Lower lobe of right lung (tissue), 2 donors: ENCODE measurements around the gene FBN2. TPM values are rescaled to one million over a fixed set of nuclear protein-coding genes. Genes with fewer than 3 reads are reported as not detected.
A peak's percentile ranks its signal among the peaks of the same experiment; 100 is the strongest.

ENCODE experiments used
- ATAC-seq, 2 donors: fragments of 200-7000 bp; cut with Tn5 transposase; one replicate each; pipeline ENCODE4 v1.9.1; 2020 to 2022; ENCODE audit warnings: mild to moderate bottlenecking in 2 of 2, moderate library complexity in 2 of 2
- DNase-seq: peaks from one replicate; pipeline ENCODE4 v3.0.0-alpha.2; 2020
- H3K27ac ChIP-seq: fragments of 200-600 bp; one replicate; pipeline ENCODE4 v1.8.0; 2022
- H3K27me3 ChIP-seq: fragments of 200-600 bp; one replicate; pipeline ENCODE4 v1.8.0; 2022; ENCODE audit warnings: low read depth
- H3K36me3 ChIP-seq: fragments of 200-600 bp; one replicate; pipeline ENCODE4 v1.8.0; 2022; ENCODE audit warnings: mild to moderate bottlenecking
- H3K4me1 ChIP-seq: fragments of 200-600 bp; one replicate; pipeline ENCODE4 v1.8.0; 2022
- H3K4me3 ChIP-seq: fragments of 200-600 bp; one replicate; pipeline ENCODE4 v1.8.0; 2022; ENCODE audit warnings: mild to moderate bottlenecking
- H3K9me3 ChIP-seq: fragments of 200-600 bp; one replicate; pipeline ENCODE4 v1.8.0; 2022
- intact Hi-C: fragments of 100-400 bp; cut with DNase I; formaldehyde crosslinking; loops from one replicate; pipeline ENCODE4 v1.11.0; 2022
- total RNA-seq: library from RNA; stranded (reverse); fragmentation: NEBNext Ultra II Directional; extraction: Animal tissue kit (Norgen Biotek cat#: 25700); gene quantifications from one replicate; pipeline ENCODE4 v1.2.1, GENCODE V29; 2021
- TF ChIP-seq, protein P1 (sequence below): fragments of 200-600 bp; IDR thresholded peaks from one replicate; pipeline ENCODE4 v1.8.0; 2022; ENCODE audit warnings: antibody characterized with exemption, mild to moderate bottlenecking
- donor health status: DM: no; HTN: yes; CAD: no; lungs with severe emphysema.

The FBN2 gene
- total RNA-seq, 1 donor from 2014 or later: 0.83 TPM

DNA sequence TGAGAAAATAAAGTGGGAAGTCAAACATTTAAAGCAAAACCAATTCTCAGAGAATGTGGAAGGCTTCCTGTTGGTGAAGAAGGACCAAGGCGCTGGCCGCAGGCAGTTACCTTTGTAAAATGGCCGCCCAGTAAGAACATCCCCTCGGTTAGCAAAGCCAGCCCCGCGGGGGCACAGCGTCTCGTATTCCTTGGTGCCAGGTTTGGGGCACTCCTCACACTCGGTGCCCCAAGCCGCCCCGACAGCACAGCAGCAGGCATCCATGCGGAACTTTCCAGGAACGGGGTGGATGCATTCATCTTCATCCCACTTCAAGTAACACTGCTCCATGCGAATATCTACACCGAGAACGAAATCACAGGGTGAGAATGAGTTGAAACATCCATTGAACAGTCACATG, 192.8 kb downstream of the FBN2 start:
- TF ChIP-seq, protein P1, sequence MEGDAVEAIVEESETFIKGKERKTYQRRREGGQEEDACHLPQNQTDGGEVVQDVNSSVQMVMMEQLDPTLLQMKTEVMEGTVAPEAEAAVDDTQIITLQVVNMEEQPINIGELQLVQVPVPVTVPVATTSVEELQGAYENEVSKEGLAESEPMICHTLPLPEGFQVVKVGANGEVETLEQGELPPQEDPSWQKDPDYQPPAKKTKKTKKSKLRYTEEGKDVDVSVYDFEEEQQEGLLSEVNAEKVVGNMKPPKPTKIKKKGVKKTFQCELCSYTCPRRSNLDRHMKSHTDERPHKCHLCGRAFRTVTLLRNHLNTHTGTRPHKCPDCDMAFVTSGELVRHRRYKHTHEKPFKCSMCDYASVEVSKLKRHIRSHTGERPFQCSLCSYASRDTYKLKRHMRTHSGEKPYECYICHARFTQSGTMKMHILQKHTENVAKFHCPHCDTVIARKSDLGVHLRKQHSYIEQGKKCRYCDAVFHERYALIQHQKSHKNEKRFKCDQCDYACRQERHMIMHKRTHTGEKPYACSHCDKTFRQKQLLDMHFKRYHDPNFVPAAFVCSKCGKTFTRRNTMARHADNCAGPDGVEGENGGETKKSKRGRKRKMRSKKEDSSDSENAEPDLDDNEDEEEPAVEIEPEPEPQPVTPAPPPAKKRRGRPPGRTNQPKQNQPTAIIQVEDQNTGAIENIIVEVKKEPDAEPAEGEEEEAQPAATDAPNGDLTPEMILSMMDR: no peak
- intact Hi-C loops: no loop called here
- no peaks in the 10 kb centered on the region for H3K36me3 ChIP-seq
- no peaks in the 10 kb centered on the region for H3K9me3 ChIP-seq
- no peaks in the 10 kb centered on the region for H3K4me1 ChIP-seq
- DNase-seq (no peak), ATAC-seq (no peak)
- H3K27me3 ChIP-seq: no peaks in the 10 kb centered on the region
- H3K4me3 ChIP-seq: no peak overlapping the region
- H3K27ac ChIP-seq: no peak overlapping the region

DNA sequence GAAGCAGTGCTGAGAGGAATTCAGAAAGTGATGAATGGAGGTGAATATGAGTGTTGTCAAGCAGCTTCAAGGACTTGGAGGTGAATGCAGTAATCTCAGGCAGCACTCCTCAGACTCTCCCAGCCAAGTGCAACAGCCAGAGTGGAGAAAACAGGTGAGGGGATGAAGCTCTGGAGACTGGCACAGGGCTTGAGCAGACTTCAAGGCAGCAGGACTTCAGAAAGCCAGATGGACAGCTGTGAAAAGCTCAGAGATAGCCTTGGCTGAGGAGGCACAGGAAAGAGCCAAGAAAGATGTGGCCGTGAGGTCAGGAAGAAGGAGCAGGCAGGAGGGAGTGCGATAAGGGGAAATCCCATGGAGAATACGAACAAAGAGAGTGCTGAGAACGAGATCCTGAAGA, 194.9 kb downstream of the FBN2 start:
- H3K4me3 ChIP-seq: no peak overlapping the region
- H3K9me3 ChIP-seq: no peaks in the 10 kb centered on the region
- no peak for DNase-seq
- ATAC-seq: no peak
- H3K27ac ChIP-seq: no peak overlapping the region
- H3K4me1 ChIP-seq: no peaks in the 10 kb centered on the region
- intact Hi-C loops: no loop called here
- no peaks in the 10 kb centered on the region for H3K27me3 ChIP-seq
- H3K36me3 ChIP-seq: no peaks in the 10 kb centered on the region
- TF ChIP-seq, protein P1: no peak

DNA sequence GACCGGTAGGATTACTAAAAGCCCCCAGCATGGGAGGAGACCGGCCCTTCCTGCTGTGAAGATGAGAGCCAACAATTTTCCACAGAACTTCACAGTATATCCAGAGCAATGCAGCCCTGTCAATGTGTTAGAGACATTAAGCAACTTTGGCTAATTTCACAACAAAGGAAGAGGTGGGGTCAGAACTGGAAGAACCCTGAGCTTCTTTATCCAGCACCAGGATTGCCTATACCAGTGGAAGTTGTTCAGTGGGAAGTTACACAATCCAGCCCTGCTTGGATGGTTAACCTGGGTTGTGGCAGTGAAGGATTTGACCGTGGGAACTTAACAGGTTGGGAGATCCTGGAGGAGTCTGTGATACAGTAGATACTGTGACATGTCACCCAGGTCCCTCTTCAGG, 197.0 kb downstream of the FBN2 start:
- intact Hi-C loops: no loop called here
- Histone ChIP-seq H3K4me3 (no peak overlapping the region), H3K36me3 (no peaks in the 10 kb centered on the region), H3K9me3 (no peaks in the 10 kb centered on the region), H3K27me3 (no peaks in the 10 kb centered on the region), H3K4me1 (no peaks in the 10 kb centered on the region), H3K27ac (no peak overlapping the region)
- ATAC-seq (peak; percentile 72 to 76), DNase-seq (no peak)
- TF ChIP-seq, protein P1: no peak

DNA sequence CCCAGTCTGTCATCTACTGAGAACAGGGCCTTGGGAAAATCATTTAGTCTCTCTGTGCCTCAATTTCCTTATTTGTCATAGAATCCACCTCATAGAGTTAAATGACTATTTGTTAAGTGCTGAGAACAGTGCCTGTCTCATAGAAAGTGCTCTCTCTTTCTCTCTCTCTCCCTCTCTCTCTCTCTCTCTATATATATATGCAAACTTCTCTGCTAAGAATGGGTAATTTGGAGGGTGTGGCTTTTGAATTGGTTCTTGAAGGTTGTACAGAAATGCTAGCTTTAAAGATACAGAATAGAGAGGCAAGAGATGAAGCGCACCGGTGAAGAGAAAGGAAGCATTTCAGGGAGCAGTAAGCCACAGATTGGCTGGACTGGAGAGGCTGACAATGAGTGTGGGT, 197.4 kb downstream of the FBN2 start:
- Histone ChIP-seq H3K4me3 (no peak overlapping the region), H3K36me3 (no peaks in the 10 kb centered on the region), H3K4me1 (no peaks in the 10 kb centered on the region), H3K27me3 (no peaks in the 10 kb centered on the region), H3K27ac (no peak overlapping the region), H3K9me3 (no peaks in the 10 kb centered on the region)
- intact Hi-C loops: no loop called here
- TF ChIP-seq, protein P1: no peak
- DNase-seq (no peak), ATAC-seq (no peak)

DNA sequence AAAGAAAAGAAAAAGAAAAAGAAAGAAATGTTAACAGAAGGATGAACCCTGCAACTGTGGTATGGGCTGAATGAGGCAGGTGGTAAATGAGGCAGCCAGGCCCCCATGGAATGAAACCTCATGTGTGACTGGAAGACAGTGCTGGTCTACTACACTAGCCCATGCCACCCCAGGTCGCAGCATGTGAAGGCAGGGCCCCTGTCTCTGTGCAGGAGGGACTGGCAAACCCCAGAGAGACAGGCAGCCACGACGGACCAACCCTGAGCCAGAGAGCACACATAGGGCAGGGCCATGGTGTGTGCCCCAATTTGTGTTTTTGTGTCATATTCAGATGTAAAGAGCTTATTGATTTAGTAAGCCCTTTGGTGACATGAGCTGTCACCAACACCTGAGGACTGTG, 198.5 kb downstream of the FBN2 start:
- Histone ChIP-seq H3K9me3 (no peaks in the 10 kb centered on the region), H3K27ac (no peak overlapping the region), H3K4me1 (no peaks in the 10 kb centered on the region), H3K4me3 (no peak overlapping the region), H3K36me3 (no peaks in the 10 kb centered on the region), H3K27me3 (no peaks in the 10 kb centered on the region)
- no peak for DNase-seq
- TF ChIP-seq, protein P1: no peak
- intact Hi-C loops: no loop called here
- ATAC-seq: no peak

DNA sequence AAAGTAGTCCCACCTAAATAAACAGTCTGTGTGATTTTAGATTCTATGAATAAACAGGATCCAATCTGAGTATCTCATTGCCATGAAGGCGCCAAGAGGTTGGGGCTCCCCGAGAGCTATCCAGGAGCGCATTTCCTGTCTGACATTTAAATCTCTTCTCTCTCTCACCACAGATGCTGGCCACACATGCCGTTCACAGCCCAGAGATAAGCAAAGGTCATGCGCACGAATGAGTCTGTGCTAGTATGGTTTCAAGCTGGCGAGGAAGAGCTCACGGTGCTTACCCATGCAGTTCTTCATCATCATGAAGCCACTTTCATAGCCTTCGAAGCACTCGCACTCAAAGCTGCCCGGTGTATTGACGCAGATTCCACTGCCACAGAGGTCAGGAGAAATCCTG, 199.4 kb downstream of the FBN2 start:
- no peaks in the 10 kb centered on the region for H3K4me1 ChIP-seq
- H3K4me3 ChIP-seq: no peak overlapping the region
- ATAC-seq (no peak), DNase-seq (no peak)
- TF ChIP-seq, protein P1: no peak
- H3K9me3 ChIP-seq: no peaks in the 10 kb centered on the region
- intact Hi-C loops: no loop called here
- H3K36me3 ChIP-seq: no peaks in the 10 kb centered on the region
- H3K27ac ChIP-seq: no peak overlapping the region
- no peaks in the 10 kb centered on the region for H3K27me3 ChIP-seq
